Loucy (cell line): ENCODE results near the gene NCF2.

ENCODE experiments used
- CTCF ChIP-seq: fragments of 200-600 bp; sonication (generic); conservative IDR thresholded peaks from 2 replicates; pipeline ENCODE4 v1.5.1; 2014; ENCODE audit warnings: mild to moderate bottlenecking, antibody characterized with exemption, low read length
- EZH2phosphoT487 ChIP-seq: fragments of 200-600 bp; IDR thresholded peaks from 2 replicates; pipeline ENCODE4 v1.6.1; 2018; ENCODE audit warnings: antibody characterized with exemption, mild to moderate bottlenecking, moderate library complexity, borderline replicate concordance

GRCh38 chr1:183592733-183593132, 2.5 kb upstream of the NCF2 start:
- TF ChIP-seq CTCF: no peak
- TF ChIP-seq EZH2phosphoT487: no peak
